ENCODE results near the gene DYNC1LI2.

Gene DYNC1LI2

GRCh38 chr16:66740533-66740932, 10.9 kb downstream of the DYNC1LI2 start:
- no peak for DNase-seq (ENCODE audit: low read depth in 2 of 3, low spot score in 1 of 3)

GRCh38 chr16:66740010-66740409, 11.4 kb downstream of the DYNC1LI2 start:
- DNase-seq (ENCODE audit: low read depth in 2 of 3, low spot score in 1 of 3), result peak in 1 of 3 donors; percentile 25

- DNase-seq (ENCODE audit: low read depth in 2 of 3, low spot score in 1 of 3), result no peak
Observed at GRCh38 chr16:66735891-66736290, 15.5 kb downstream of the DYNC1LI2 start.

GRCh38 chr16:66731101-66731500, 20.3 kb downstream of the DYNC1LI2 start:
- no peak for DNase-seq (ENCODE audit: low read depth in 2 of 3, low spot score in 1 of 3)

GRCh38 chr16:66728804-66729203, 22.6 kb downstream of the DYNC1LI2 start:
- no peak for DNase-seq (ENCODE audit: low read depth in 2 of 3, low spot score in 1 of 3)

- DNase-seq (ENCODE audit: low read depth in 2 of 3, low spot score in 1 of 3), result no peak
Observed at GRCh38 chr16:66728117-66728787, 23.2 kb downstream of the DYNC1LI2 start.

- no peak for DNase-seq (ENCODE audit: low read depth in 2 of 3, low spot score in 1 of 3)
Observed at GRCh38 chr16:66720766-66721165, 30.6 kb downstream of the DYNC1LI2 start.

- DNase-seq (ENCODE audit: low read depth in 2 of 3, low spot score in 1 of 3), result no peak
Observed at GRCh38 chr16:66719246-66719645, 32.2 kb downstream of the DYNC1LI2 start.

GRCh38 chr16:66717776-66718175, 33.6 kb downstream of the DYNC1LI2 start:
- DNase-seq (ENCODE audit: low read depth in 2 of 3, low spot score in 1 of 3), result no peak

GRCh38 chr16:66717112-66717675, 34.2 kb downstream of the DYNC1LI2 start:
- no peak for DNase-seq (ENCODE audit: low read depth in 2 of 3, low spot score in 1 of 3)

- no peak for DNase-seq (ENCODE audit: low read depth in 2 of 3, low spot score in 1 of 3)
Observed at GRCh38 chr16:66714654-66715307, 36.6 kb downstream of the DYNC1LI2 start.

- no peak for DNase-seq (ENCODE audit: low read depth in 2 of 3, low spot score in 1 of 3)
Observed at GRCh38 chr16:66714062-66714461, 37.3 kb downstream of the DYNC1LI2 start.

- DNase-seq (ENCODE audit: low read depth in 2 of 3, low spot score in 1 of 3), result no peak
Observed at GRCh38 chr16:66713076-66713475, 38.3 kb downstream of the DYNC1LI2 start.

- no peak for DNase-seq (ENCODE audit: low read depth in 2 of 3, low spot score in 1 of 3)
Observed at GRCh38 chr16:66712512-66712911, 38.9 kb downstream of the DYNC1LI2 start.

GRCh38 chr16:66711581-66711980, 39.8 kb downstream of the DYNC1LI2 start:
- DNase-seq (ENCODE audit: low read depth in 2 of 3, low spot score in 1 of 3), result no peak

GRCh38 chr16:66706506-66706880, 44.9 kb downstream of the DYNC1LI2 start:
- DNase-seq (ENCODE audit: low read depth in 2 of 3, low spot score in 1 of 3), result no peak

- DNase-seq (ENCODE audit: low read depth in 2 of 3, low spot score in 1 of 3), result no peak
Observed at GRCh38 chr16:66705790-66706505, 45.5 kb downstream of the DYNC1LI2 start.

- DNase-seq (ENCODE audit: low read depth in 2 of 3, low spot score in 1 of 3), result no peak
Observed at GRCh38 chr16:66703406-66704215, 47.8 kb downstream of the DYNC1LI2 start.

GRCh38 chr16:66701516-66701915, 49.9 kb downstream of the DYNC1LI2 start:
- DNase-seq (ENCODE audit: low read depth in 2 of 3, low spot score in 1 of 3), result no peak

GRCh38 chr16:66701026-66701425, 50.4 kb downstream of the DYNC1LI2 start:
- DNase-seq (ENCODE audit: low read depth in 2 of 3, low spot score in 1 of 3), result no peak

GRCh38 chr16:66699898-66700297, 51.5 kb downstream of the DYNC1LI2 start:
- DNase-seq (ENCODE audit: low read depth in 2 of 3, low spot score in 1 of 3), result no peak

Measured in stimulated activated CD4-positive, alpha-beta T cell treated with anti-CD3 and anti-CD28 coated beads, Interleukin-12 subunit alpha, Interleukin-12 subunit beta, amount 100 ng/mL, for 48 hours (primary cell).